Measurements from ENCODE around the gene TTC23.

- no peak for TF ChIP-seq POLR2A (IDR thresholded peaks at IDR 0.05; ENCODE audit: low read length)
- TF ChIP-seq GATA1 (IDR thresholded peaks at IDR 0.05; ENCODE audit: low read depth, low read length), result no peak
These were observed 144.4 kb downstream of the TTC23 start, which contains the start of gene SYNM for GRCh38 chr15:99104788-99105513.

Measured in erythroblast (primary cell).